ENCODE results near the gene MEGF11. TPM values are rescaled to one million over a fixed set of nuclear protein-coding genes. Genes with fewer than 3 reads are reported as not detected.

The MEGF11 gene
- total RNA-seq, 2 donors from 2014 or later, result not detected

GRCh38 chr15:65937054-65937453 lies 316.5 kb downstream of the MEGF11 start:
- WGBS, 2 donors, result 83 to 91% methylated on average over 3 of the region's 3 CpGs
- no peak for DNase-seq
- H3K9me3 ChIP-seq, result no peaks in the 10 kb centered on the region
- H3K4me3 ChIP-seq, result no peak overlapping the region
- no peaks in the 10 kb centered on the region for H3K4me1 ChIP-seq
- TF ChIP-seq CTCF (IDR thresholded peaks at IDR 0.05) (no peak), POLR2A (IDR thresholded peaks at IDR 0.05) (no peak)
- H3K36me3 ChIP-seq (replicated peaks in 1 of 2; ENCODE audit: insufficient read depth in 1 of 2, low read depth in 2 of 2), result no peaks in the 10 kb centered on the region
- no peak overlapping the region for H3K27ac ChIP-seq
- intact Hi-C loops (cut with DNase I), result no loop called here
- H3K27me3 ChIP-seq, result no peaks in the 10 kb centered on the region
- ATAC-seq, result no peak

GRCh38 chr15:65936282-65936681 lies 317.3 kb downstream of the MEGF11 start:
- H3K36me3 ChIP-seq (replicated peaks in 1 of 2; ENCODE audit: insufficient read depth in 1 of 2, low read depth in 2 of 2), result no peaks in the 10 kb centered on the region
- DNase-seq, result no peak
- H3K4me3 ChIP-seq, result no peak overlapping the region
- H3K27me3 ChIP-seq, result no peaks in the 10 kb centered on the region
- no peaks in the 10 kb centered on the region for H3K9me3 ChIP-seq
- ATAC-seq, result no peak
- H3K4me1 ChIP-seq, result no peaks in the 10 kb centered on the region
- intact Hi-C loops (cut with DNase I), result no loop called here
- WGBS, 2 donors, result 19 to 40% methylated on average over 1 of the region's 1 CpG
- H3K27ac ChIP-seq, result no peak overlapping the region
- TF ChIP-seq POLR2A (IDR thresholded peaks at IDR 0.05) (no peak), CTCF (IDR thresholded peaks at IDR 0.05) (no peak)

- DNase-seq, result no peak
- 37 to 60% methylated on average over 2 of the region's 2 CpGs for WGBS, 2 donors
- intact Hi-C loops (cut with DNase I), result no loop called here
These were observed 318.2 kb downstream of the MEGF11 start for GRCh38 chr15:65935391-65935790.

GRCh38 chr15:65931221-65931620 lies 322.3 kb downstream of the MEGF11 start:
- 65% methylated on average over 4 of the region's 4 CpGs for WGBS, 2 donors
- intact Hi-C loops (cut with DNase I), result no loop called here
- DNase-seq, result no peak

More at GRCh38 chr15:65935391-65935790, 318.2 kb downstream of the MEGF11 start:
- Histone ChIP-seq H3K27ac (no peak overlapping the region), H3K4me3 (no peak overlapping the region), H3K27me3 (no peaks in the 10 kb centered on the region), H3K4me1 (no peaks in the 10 kb centered on the region), H3K9me3 (no peaks in the 10 kb centered on the region), H3K36me3 (replicated peaks in 1 of 2; ENCODE audit: insufficient read depth in 1 of 2, low read depth in 2 of 2) (no peaks in the 10 kb centered on the region)
- TF ChIP-seq CTCF (IDR thresholded peaks at IDR 0.05) (no peak), POLR2A (IDR thresholded peaks at IDR 0.05) (no peak)
- ATAC-seq, result no peak

More at GRCh38 chr15:65931221-65931620, 322.3 kb downstream of the MEGF11 start:
- ATAC-seq, result no peak
- Histone ChIP-seq H3K36me3 (replicated peaks in 1 of 2; ENCODE audit: insufficient read depth in 1 of 2, low read depth in 2 of 2) (no peaks in the 10 kb centered on the region), H3K27me3 (no peaks in the 10 kb centered on the region), H3K4me1 (no peaks in the 10 kb centered on the region), H3K4me3 (no peak overlapping the region), H3K27ac (no peak overlapping the region), H3K9me3 (no peaks in the 10 kb centered on the region)
- TF ChIP-seq POLR2A (IDR thresholded peaks at IDR 0.05), result no peak
- TF ChIP-seq CTCF (IDR thresholded peaks at IDR 0.05), result no peak
